HepG2 (cell line): ENCODE measurements around the gene LMAN1L. TPM values are rescaled to one million over a fixed set of nuclear protein-coding genes. Genes with fewer than 3 reads are reported as not detected.

Experiments
- ATAC-seq: fragments of 200-7000 bp; cut with Tn5 transposase; 3 replicates; pipeline ENCODE4 v1.9.1; 2020; ENCODE audit warnings: mild to moderate bottlenecking, moderate library complexity
- BruUV-seq: library from RNA; stranded (reverse); fragments of 400-500 nt; replicated peaks from 2 replicates; lab custom pipeline; 2021; lab: Mats Ljungman, UMichigan
- CTCF ChIA-PET: fragments of 300-600 bp; formaldehyde crosslinking; extraction: SDS; loops from one replicate; lab custom pipeline; 2021; ENCODE audit warnings: low total read pairs, inconsistent platforms, low intra/inter-chr PET ratio; lab: Yijun Ruan, JAX
- POLR2A ChIA-PET: fragments of 350-600 bp; sonication (Branson Sonifier 250); formaldehyde crosslinking; loops from one replicate; lab custom pipeline; 2020; ENCODE audit warnings: antibody characterized with exemption, inconsistent platforms; lab: Yijun Ruan, JAX
- DNase-seq: peaks from one replicate; pipeline ENCODE4 v3.0.0-alpha.2; 2015; ENCODE audit warnings: low spot score
- FAIRE-seq: peaks from 3 replicates; lab custom pipeline; 2011; peaks lifted over from hg19 to GRCh38; lab: Jason Lieb, UNC
- H2AFZ ChIP-seq: one replicate; pipeline ENCODE4 v1.6.1; 2011; ENCODE audit warnings: low read length, inconsistent platforms
- H3K27ac ChIP-seq: fragments of 300-600 bp; 3 replicates; pipeline ENCODE4 v1.8.0; 2011; ENCODE audit warnings: mixed run types, mild to moderate bottlenecking, mixed read lengths, low read length, inconsistent platforms; ENCODE audit not compliant: insufficient read depth; ENCODE audit errors: extremely low read length
- H3K27me3 ChIP-seq, 2 experiments: fragments of 200-600 bp in 1 of 2; 2 replicates in 1 of 2; 3 replicates in 1 of 2; pipeline versions ENCODE4 v1.6.0 to v1.8.0; 2011; ENCODE audit warnings: low read length in 2 of 2, mild to moderate bottlenecking in 2 of 2, moderate library complexity in 2 of 2, inconsistent platforms in 1 of 2; ENCODE audit not compliant: insufficient read depth in 2 of 2, control insufficient read depth in 1 of 2
- H3K36me3 ChIP-seq, 2 experiments: fragments of 200-600 bp in 1 of 2; replicated peaks in 1 of 2; 2 replicates in 1 of 2; 3 replicates in 1 of 2; pipeline versions ENCODE4 v1.5.1 to v1.8.0; 2011; ENCODE audit warnings: low read length in 2 of 2, inconsistent platforms in 1 of 2; ENCODE audit not compliant: insufficient read depth in 2 of 2, control insufficient read depth in 1 of 2
- H3K4me1 ChIP-seq: 2 replicates; pipeline ENCODE4 v1.5.1; 2012; ENCODE audit warnings: low read length, inconsistent platforms; ENCODE audit not compliant: insufficient read depth
- H3K4me2 ChIP-seq: 2 replicates; pipeline ENCODE4 v1.6.0; 2011; ENCODE audit warnings: low read depth, low read length, inconsistent platforms
- H3K4me3 ChIP-seq, 3 experiments: fragments of 200-600 bp in 1 of 3; sonication (generic), shearing (Covaris generic) in 1 of 3; replicated peaks in 1 of 3; 2 replicates each; pipeline ENCODE4 v1.5.1; 2011 to 2016; ENCODE audit warnings: low read length in 3 of 3, inconsistent platforms in 2 of 3, low read depth in 2 of 3, mild to moderate bottlenecking in 2 of 3, control low read depth in 1 of 3, mixed read lengths in 1 of 3; ENCODE audit not compliant: insufficient read depth in 1 of 3
- H3K79me2 ChIP-seq: one replicate; pipeline ENCODE4 v1.6.1; 2011; ENCODE audit warnings: low read length, inconsistent platforms; ENCODE audit not compliant: insufficient read depth
- H3K9ac ChIP-seq: 2 replicates; pipeline ENCODE4 v1.6.0; 2011; ENCODE audit warnings: mild to moderate bottlenecking, low read depth, low read length, inconsistent platforms; ENCODE audit not compliant: insufficient read depth
- H3K9me3 ChIP-seq: 2 replicates; pipeline ENCODE4 v1.5.1; 2012; ENCODE audit warnings: mild to moderate bottlenecking, low read length
- H4K20me1 ChIP-seq: 2 replicates; pipeline ENCODE4 v1.6.0; 2011; ENCODE audit warnings: inconsistent platforms, mild to moderate bottlenecking, low read length, moderate library complexity; ENCODE audit not compliant: insufficient read depth
- DDIT3 ChIP-seq: sonication (generic); formaldehyde crosslinking; IDR thresholded peaks from 2 replicates; pipeline ENCODE4 v1.4.0; 2020; ENCODE audit warnings: mild to moderate bottlenecking, missing genetic modification reagents
- EED ChIP-seq: sonication (generic); formaldehyde crosslinking; IDR thresholded peaks from 2 replicates; pipeline ENCODE4 v1.5.0; 2020; ENCODE audit warnings: mild to moderate bottlenecking, missing genetic modification reagents
- ETV5 ChIP-seq: IDR thresholded peaks from 2 replicates; pipeline ENCODE4 v1.6.1; 2018; ENCODE audit warnings: missing biosample characterization, missing genetic modification reagents, inconsistent platforms, borderline replicate concordance
- HMGXB4 ChIP-seq, 2 experiments: sonication (generic) in 1 of 2; formaldehyde crosslinking in 1 of 2; IDR thresholded peaks; 2 replicates each; pipeline versions ENCODE4 v1.4.0 to v1.6.1; 2018 to 2020; ENCODE audit warnings: missing genetic modification reagents in 2 of 2, borderline replicate concordance in 1 of 2, low read depth in 1 of 2, mild to moderate bottlenecking in 1 of 2, missing biosample characterization in 1 of 2
- LRRFIP1 ChIP-seq: sonication (generic); formaldehyde crosslinking; conservative IDR thresholded peaks from 2 replicates; pipeline ENCODE4 v1.4.0; 2020; ENCODE audit warnings: missing genetic modification reagents
- TEAD3 ChIP-seq: optimal IDR thresholded peaks from 2 replicates; pipeline ENCODE3; 2016; ENCODE audit warnings: borderline replicate concordance
- TFAP4 ChIP-seq: sonication (generic); IDR thresholded peaks from 2 replicates; pipeline ENCODE4 v1.6.1; 2016; ENCODE audit warnings: low read depth, borderline replicate concordance
- ZBTB33 ChIP-seq: sonication (generic); formaldehyde crosslinking; IDR thresholded peaks from 2 replicates; pipeline ENCODE4 v1.4.0; 2020; ENCODE audit warnings: missing genetic modification reagents
- ZNF235 ChIP-seq: sonication (generic); formaldehyde crosslinking; IDR thresholded peaks from 2 replicates; pipeline ENCODE4 v1.8.1; 2023; ENCODE audit warnings: mild to moderate bottlenecking, missing genetic modification reagents, borderline replicate concordance
- ZNF263 ChIP-seq: sonication (generic); formaldehyde crosslinking; IDR thresholded peaks from 2 replicates; pipeline ENCODE4 v1.4.0; 2020; ENCODE audit warnings: missing genetic modification reagents
- ZNF691 ChIP-seq: sonication (generic); formaldehyde crosslinking; IDR thresholded peaks from 2 replicates; pipeline ENCODE4 v1.4.0; 2020; ENCODE audit warnings: missing genetic modification reagents, low read depth, mild to moderate bottlenecking, borderline replicate concordance
- WGBS: methylation state at CpG from one replicate; pipeline ENCODE4 v1.1.6; 2017; ENCODE audit warnings: low lambda C conversion rate; 5-methylcytosine and 5-hydroxymethylcytosine counted together
- in situ Hi-C: cut with HindIII; loops from 2 replicates; pipeline ENCODE4 v1.10.0; 2017; ENCODE audit warnings: low pct_unique_long_range_greater_than_20kb; ENCODE audit not compliant: extremely low pct_ligation_motif_present
- intact Hi-C: fragments of 100-400 bp; cut with micrococcal nuclease; formaldehyde crosslinking; loops from one replicate; pipeline ENCODE4 v1.10.0; 2022; ENCODE audit not compliant: unreplicated experiment
- polyA plus RNA-seq, 8 experiments: library from polyadenylated mRNA; depleted of rRNA in 3 of 8; stranded (reverse) in 7 of 8; unstranded in 1 of 8; fragments of >200 nt; fragmentation: Illumina TruSeq in 4 of 8; extraction: Trizol in 4 of 8; gene quantifications; 2 replicates each; pipeline versions ENCODE4 v1.2.1 to v1.2.3, GENCODE V29; 2011 to 2016; ENCODE audit warnings: low read depth in 4 of 8, missing spikeins in 1 of 8, mixed read lengths in 1 of 8; ENCODE audit not compliant: insufficient read depth in 1 of 8
- total RNA-seq, 5 experiments: library from RNA; depleted of rRNA; stranded (reverse); fragments of >200 nt; fragmentation: Illumina TruSeq; extraction: Trizol; gene quantifications; 2 replicates each; pipeline ENCODE4 v1.2.3, GENCODE V29; 2016; ENCODE audit warnings: low read depth in 1 of 5

Gene LMAN1L
- total and polyA plus RNA-seq, 2 of the 13 experiments (the other 11 are each of a cell fraction or from before 2014, with no cell fraction given), result not detected

GRCh38 chr15:74817370-74817737 is 4.7 kb downstream of the LMAN1L start (continued):
- TF ChIP-seq HMGXB4 (CRISPR knock-in tag; IDR thresholded peaks at IDR 0.05; ENCODE audit: borderline replicate concordance in 1 of 2, low read depth in 1 of 2) (peak; percentile 22 to 52; a peak in 1 of 4 replicates), ZNF263 (peak; percentile 67; the same call in 1 of the 2 replicates), TFAP4 (peak; percentile 21; the same call in 1 of the 2 replicates), ETV5 (CRISPR knock-in tag) (peak; percentile 53)

GRCh38 chr15:74820056-74820455 is 7.4 kb downstream of the LMAN1L start:
- H3K36me3 ChIP-seq, result no peaks in the 10 kb centered on the region
- 0% methylated on average over 1 of the region's 5 CpGs for WGBS
- H3K79me2 ChIP-seq, result no peaks in the 10 kb centered on the region
- H3K4me1 ChIP-seq, result peaks cover 40% of the 10 kb centered on the region
- intact Hi-C loops (no loop called here), in situ Hi-C loops (no loop called here)
- no peak overlapping the region for H3K9ac ChIP-seq
- DNase-seq (no peak), ATAC-seq (no peak), FAIRE-seq (no peak)
- BruUV-seq, result no TSS peak
- H2AFZ ChIP-seq, result no peak overlapping the region
- no peak overlapping the region for H3K4me2 ChIP-seq
- H3K27ac ChIP-seq, result no peak overlapping the region
- no peaks in the 10 kb centered on the region for H3K9me3 ChIP-seq
- ChIA-PET CTCF (no interaction called here), POLR2A (no interaction called here)
- no peak overlapping the region for H3K4me3 ChIP-seq
- peaks cover 1 to 16% of the 10 kb centered on the region in 2 experiments; a peak in 3 of 5 replicates for H3K27me3 ChIP-seq
- no peaks in the 10 kb centered on the region for H4K20me1 ChIP-seq
- TF ChIP-seq EED (CRISPR knock-in tag) (no peak), TEAD3 (CRISPR knock-in tag) (no peak), DDIT3 (CRISPR knock-in tag) (no peak), ZNF235 (CRISPR knock-in tag) (no peak), ZNF691 (CRISPR knock-in tag) (no peak), LRRFIP1 (CRISPR knock-in tag) (no peak), ZBTB33 (CRISPR knock-in tag) (no peak)
